OCI-LY7 (cell line): ENCODE measurements around the gene DNAH17. TPM values are rescaled to one million over a fixed set of nuclear protein-coding genes. Genes with fewer than 3 reads are reported as not detected.

ENCODE experiments used
- BruUV-seq: library from RNA; stranded (reverse); fragments of 400-500 nt; replicated peaks from 2 replicates; lab custom pipeline; 2021; lab: Mats Ljungman, UMichigan
- CTCF ChIA-PET: fragments of 300-600 bp; sonication (Branson Sonifier 250); formaldehyde crosslinking; loops from one replicate; lab custom pipeline; 2022; ENCODE audit warnings: antibody characterized with exemption; ENCODE audit not compliant: unreplicated experiment; lab: Charles Lee
- POLR2A ChIA-PET: fragments of 300-600 bp; sonication (Branson Sonifier 250); formaldehyde crosslinking; loops from one replicate; lab custom pipeline; 2022; ENCODE audit warnings: antibody characterized with exemption; lab: Charles Lee
- DNase-seq: peaks from one replicate; pipeline ENCODE4 v3.0.0-alpha.2; 2015; ENCODE audit warnings: low spot score
- H2AFZ ChIP-seq: fragments of 200-600 bp; sonication (generic), shearing (Covaris generic); 2 replicates; pipeline ENCODE4 v1.6.1; 2014; ENCODE audit warnings: mild to moderate bottlenecking, antibody characterized with exemption, low read length, moderate library complexity
- H3K27ac ChIP-seq: fragments of 200-600 bp; sonication (generic); 2 replicates; pipeline ENCODE4 v1.5.1; 2014; ENCODE audit warnings: mixed run types, low read depth, mild to moderate bottlenecking, moderate library complexity, low read length, inconsistent platforms; ENCODE audit not compliant: poor library complexity, severe bottlenecking
- H3K36me3 ChIP-seq: fragments of 200-600 bp; sonication (generic); 2 replicates; pipeline ENCODE4 v1.6.1; 2014; ENCODE audit warnings: mild to moderate bottlenecking, antibody characterized with exemption, low read length, moderate library complexity, mixed read lengths; ENCODE audit not compliant: insufficient read depth
- H3K4me1 ChIP-seq: fragments of 200-600 bp; sonication (generic); 2 replicates; pipeline ENCODE4 v1.5.1; 2014; ENCODE audit warnings: mild to moderate bottlenecking, low read length; ENCODE audit not compliant: insufficient read depth, poor library complexity, severe bottlenecking
- H3K4me2 ChIP-seq: fragments of 200-600 bp; sonication (generic); 2 replicates; pipeline ENCODE4 v1.6.1; 2014; ENCODE audit warnings: mild to moderate bottlenecking, low read length
- H3K4me3 ChIP-seq: fragments of 200-600 bp; sonication (generic); 2 replicates; pipeline ENCODE4 v1.5.1; 2014; ENCODE audit warnings: mild to moderate bottlenecking, low read depth, low read length; ENCODE audit not compliant: poor library complexity, severe bottlenecking
- H3K79me2 ChIP-seq: fragments of 200-600 bp; sonication (generic); 2 replicates; pipeline ENCODE4 v1.6.1; 2016; ENCODE audit warnings: low read depth, mild to moderate bottlenecking, low read length, moderate library complexity, mixed read lengths; ENCODE audit not compliant: insufficient read depth
- H3K9me2 ChIP-seq: fragments of 200-600 bp; sonication (generic); 2 replicates; pipeline ENCODE4 v1.6.1; 2016; ENCODE audit warnings: mild to moderate bottlenecking, low read length, mixed read lengths; ENCODE audit not compliant: insufficient read depth
- H3K9me3 ChIP-seq: fragments of 200-600 bp; sonication (generic); 2 replicates; pipeline ENCODE4 v1.6.1; 2014; ENCODE audit warnings: mild to moderate bottlenecking, mixed run types, low read length, mixed read lengths
- H4K20me1 ChIP-seq: fragments of 200-600 bp; sonication (generic); 2 replicates; pipeline ENCODE4 v1.6.1; 2014; ENCODE audit warnings: mild to moderate bottlenecking, antibody characterized with exemption, low read length, moderate library complexity, mixed read lengths; ENCODE audit not compliant: insufficient read depth
- EZH2phosphoT487 ChIP-seq: fragments of 200-600 bp; sonication (generic); IDR thresholded peaks from 2 replicates; pipeline ENCODE4 v1.6.1; 2018; ENCODE audit warnings: low read depth, borderline replicate concordance, mild to moderate bottlenecking, mixed run types, antibody characterized with exemption, low read length, moderate library complexity, mixed read lengths
- intact Hi-C: fragments of 100-400 bp; cut with micrococcal nuclease; formaldehyde crosslinking; loops from one replicate; pipeline ENCODE4 v1.10.0; 2022; ENCODE audit not compliant: unreplicated experiment
- total RNA-seq, 2 experiments: library from RNA; depleted of rRNA in 1 of 2; stranded (reverse); fragments of >200 nt in 1 of 2; shearing (Covaris generic) in 1 of 2; gene quantifications; 2 replicates each; pipeline ENCODE4 v1.2.3, GENCODE V29; 2014 to 2022
- TF ChIP-seq, protein P1 (sequence below): fragments of 200-600 bp; sonication (generic); conservative IDR thresholded peaks from 2 replicates; pipeline ENCODE4 v1.5.1; 2014; ENCODE audit warnings: mild to moderate bottlenecking, antibody characterized with exemption, low read length, moderate library complexity, mixed read lengths

The DNAH17 gene
- total RNA-seq, 2 experiments from 2014 or later: 0.89 to 1.1 TPM

DNA sequence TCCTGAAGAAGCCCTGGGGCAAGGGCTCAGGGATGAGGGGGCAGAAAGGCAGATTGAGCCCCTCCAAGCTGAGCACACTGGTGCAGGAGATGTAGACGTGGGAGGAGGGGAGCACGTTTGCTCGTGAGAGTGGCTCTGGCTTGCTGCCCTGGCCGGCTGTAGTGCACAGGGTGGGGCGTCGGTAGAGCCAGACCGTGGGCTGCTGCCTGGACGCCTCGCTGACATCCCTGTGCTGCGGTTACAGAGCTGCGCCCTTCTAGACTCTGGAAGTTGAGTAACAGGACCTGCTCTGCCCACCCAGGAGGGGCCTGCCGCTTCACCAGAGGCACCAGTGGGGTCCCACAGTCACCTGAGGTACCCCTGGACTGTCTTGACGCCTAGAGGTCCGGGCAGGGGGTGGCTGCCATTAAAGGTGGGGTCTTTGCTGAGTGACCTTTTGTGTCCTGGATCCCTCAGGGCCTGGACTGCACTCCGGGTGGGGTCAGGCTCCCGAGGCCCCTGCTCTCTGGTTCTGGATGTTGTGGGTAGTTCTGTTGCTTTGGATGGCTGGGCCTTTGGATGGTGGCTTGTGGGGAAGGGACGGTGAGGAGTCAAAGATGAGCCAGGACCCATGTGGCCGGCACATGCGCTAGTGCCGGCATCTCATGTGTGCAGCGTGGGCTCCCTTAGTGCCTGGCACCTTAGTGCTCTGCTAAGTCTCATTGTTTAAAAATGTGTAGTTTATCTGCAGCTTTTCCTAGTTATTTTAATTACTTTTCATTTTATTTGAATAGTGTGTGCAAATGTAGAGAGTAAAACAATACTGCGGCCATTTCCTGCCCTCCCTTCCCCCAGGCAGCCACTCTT, 157.0 kb downstream of the DNAH17 start:
- Histone ChIP-seq H2AFZ (no peak overlapping the region), H3K9me3 (no peaks in the 10 kb centered on the region), H3K79me2 (no peaks in the 10 kb centered on the region), H3K9me2 (no peaks in the 10 kb centered on the region), H4K20me1 (no peaks in the 10 kb centered on the region), H3K4me3 (no peak overlapping the region), H3K4me1 (no peaks in the 10 kb centered on the region), H3K4me2 (no peak overlapping the region), H3K36me3 (peaks cover 78% of the 10 kb centered on the region), H3K27ac (no peak overlapping the region)
- TF ChIP-seq EZH2phosphoT487: no peak
- TF ChIP-seq, protein P1, sequence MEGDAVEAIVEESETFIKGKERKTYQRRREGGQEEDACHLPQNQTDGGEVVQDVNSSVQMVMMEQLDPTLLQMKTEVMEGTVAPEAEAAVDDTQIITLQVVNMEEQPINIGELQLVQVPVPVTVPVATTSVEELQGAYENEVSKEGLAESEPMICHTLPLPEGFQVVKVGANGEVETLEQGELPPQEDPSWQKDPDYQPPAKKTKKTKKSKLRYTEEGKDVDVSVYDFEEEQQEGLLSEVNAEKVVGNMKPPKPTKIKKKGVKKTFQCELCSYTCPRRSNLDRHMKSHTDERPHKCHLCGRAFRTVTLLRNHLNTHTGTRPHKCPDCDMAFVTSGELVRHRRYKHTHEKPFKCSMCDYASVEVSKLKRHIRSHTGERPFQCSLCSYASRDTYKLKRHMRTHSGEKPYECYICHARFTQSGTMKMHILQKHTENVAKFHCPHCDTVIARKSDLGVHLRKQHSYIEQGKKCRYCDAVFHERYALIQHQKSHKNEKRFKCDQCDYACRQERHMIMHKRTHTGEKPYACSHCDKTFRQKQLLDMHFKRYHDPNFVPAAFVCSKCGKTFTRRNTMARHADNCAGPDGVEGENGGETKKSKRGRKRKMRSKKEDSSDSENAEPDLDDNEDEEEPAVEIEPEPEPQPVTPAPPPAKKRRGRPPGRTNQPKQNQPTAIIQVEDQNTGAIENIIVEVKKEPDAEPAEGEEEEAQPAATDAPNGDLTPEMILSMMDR: no peak
- POLR2A ChIA-PET: no interaction called here
- CTCF ChIA-PET: no interaction called here
- intact Hi-C loops: loop anchor here (5.0 kb wide), 1 partner anchor 43 kb away; the partner anchor contains the start of gene PGS1
- BruUV-seq: no TSS peak
- DNase-seq: no peak

DNA sequence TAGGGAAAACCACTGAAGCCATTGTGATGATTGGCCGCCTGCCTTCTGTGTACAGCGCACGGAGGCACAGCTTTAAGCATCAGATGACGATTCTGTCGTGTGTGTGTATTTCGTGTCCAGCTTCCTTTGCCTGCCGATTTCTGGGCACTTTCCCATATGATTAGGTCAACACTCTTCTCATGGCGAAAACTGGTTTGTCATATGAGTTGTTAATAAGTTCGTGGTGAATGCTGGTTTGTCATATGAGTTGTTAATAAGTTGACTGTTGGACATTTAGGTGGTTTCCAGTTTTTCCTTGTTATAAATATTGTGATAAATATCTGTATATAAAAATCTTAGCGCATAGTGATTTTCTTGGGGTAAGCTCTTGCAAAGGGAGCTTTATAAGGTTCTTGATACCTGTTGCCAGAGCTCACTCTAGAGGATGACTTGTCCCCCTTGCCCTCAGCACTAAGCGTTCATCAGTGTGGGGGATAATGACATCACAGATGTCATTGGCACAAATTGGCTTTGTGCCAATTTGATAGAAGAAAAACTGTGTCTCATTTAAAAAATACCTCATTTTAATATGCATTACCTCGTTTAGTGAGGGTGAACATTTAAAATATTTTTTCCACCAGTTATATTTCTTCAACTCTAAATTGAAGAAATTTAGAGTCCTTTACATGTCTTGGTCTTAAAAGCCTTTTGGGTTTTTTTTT, 158.7 kb downstream of the DNAH17 start:
- POLR2A ChIA-PET: no interaction called here
- no peak overlapping the region for H3K4me3 ChIP-seq
- H3K4me2 ChIP-seq: no peak overlapping the region
- H3K27ac ChIP-seq: no peak overlapping the region
- TF ChIP-seq, protein P1: no peak
- no peak for TF ChIP-seq EZH2phosphoT487
- no peaks in the 10 kb centered on the region for H3K4me1 ChIP-seq
- CTCF ChIA-PET: no interaction called here
- no peaks in the 10 kb centered on the region for H3K9me3 ChIP-seq
- H3K36me3 ChIP-seq: peaks cover 62% of the 10 kb centered on the region
- no peak overlapping the region for H2AFZ ChIP-seq
- no peak for DNase-seq
- no peaks in the 10 kb centered on the region for H3K79me2 ChIP-seq
- no TSS peak for BruUV-seq
- H4K20me1 ChIP-seq: no peaks in the 10 kb centered on the region
- intact Hi-C loops: no loop called here
- no peaks in the 10 kb centered on the region for H3K9me2 ChIP-seq
